Mammary epithelial cell (primary cell): Measurements from ENCODE around the gene GPAT3.

Experiments used
- CTCF ChIP-seq, 2 donors: IDR thresholded peaks in 1 of 2; conservative IDR thresholded peaks in 1 of 2; 2 replicates each; pipeline ENCODE4 v1.5.1; 2011 to 2012; ENCODE audit warnings: inconsistent platforms in 2 of 2, low read length in 2 of 2, mild to moderate bottlenecking in 2 of 2, control low read depth in 1 of 2, low read depth in 1 of 2; ENCODE audit not compliant: insufficient read depth in 1 of 2; ENCODE audit errors: extremely low read depth in 1 of 2
- EZH2 ChIP-seq: IDR thresholded peaks from 2 replicates; pipeline ENCODE4 v1.6.1; 2012; ENCODE audit warnings: low read length, inconsistent platforms, borderline replicate concordance

DNA sequence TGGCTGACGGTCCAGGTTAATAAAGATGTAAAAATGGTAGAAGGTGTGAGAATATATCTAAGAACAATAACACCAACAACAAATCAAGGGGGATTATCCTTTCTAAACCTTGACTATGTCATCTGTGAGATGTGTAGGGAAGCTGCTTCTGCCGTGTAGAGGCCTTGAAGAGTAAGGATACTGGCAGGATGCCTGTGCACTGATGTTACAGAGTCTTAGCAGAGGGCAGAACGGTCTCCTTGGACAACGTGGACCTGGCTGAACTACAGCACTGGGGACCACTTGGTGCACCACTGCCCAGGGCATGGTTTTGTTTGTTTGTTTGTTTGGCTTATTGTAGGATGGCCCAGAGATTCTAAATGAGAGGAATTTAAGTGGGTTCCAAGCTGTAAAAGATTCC, 33.5 kb downstream of the GPAT3 start:
- no peak for TF ChIP-seq CTCF (conservative IDR thresholded peaks at IDR 0.05 in 1 of 2, IDR thresholded peaks at IDR 0.05 in 1 of 2; ENCODE audit: extremely low read depth in 1 of 2, insufficient read depth in 1 of 2, low read depth in 1 of 2, low read length in 2 of 2)
- TF ChIP-seq EZH2, result no peak
